Right renal cortex interstitium (tissue), 3 donors: ENCODE measurements around the gene B4GALNT2. TPM values are rescaled to one million over a fixed set of nuclear protein-coding genes. Genes with fewer than 3 reads are reported as not detected.
"Not testable (repeated sequence)": the region's sequence is repeated elsewhere in the genome, so short reads cannot be mapped to it uniquely, and the experiment has no call there.

ENCODE experiments used
- DNase-seq, 3 donors: peaks; one replicate each; pipeline ENCODE4 v3.0.0-alpha.2; 2013; ENCODE audit warnings: low read depth in 3 of 3, low spot score in 2 of 3
- polyA plus RNA-seq, 3 donors: library from polyadenylated mRNA; unstranded; fragments of 120-200 nt; gene quantifications; one replicate each; pipeline ENCODE4 v1.2.1, GENCODE V29; 2013; ENCODE audit not compliant: insufficient read length in 3 of 3

The B4GALNT2 gene, protein sequence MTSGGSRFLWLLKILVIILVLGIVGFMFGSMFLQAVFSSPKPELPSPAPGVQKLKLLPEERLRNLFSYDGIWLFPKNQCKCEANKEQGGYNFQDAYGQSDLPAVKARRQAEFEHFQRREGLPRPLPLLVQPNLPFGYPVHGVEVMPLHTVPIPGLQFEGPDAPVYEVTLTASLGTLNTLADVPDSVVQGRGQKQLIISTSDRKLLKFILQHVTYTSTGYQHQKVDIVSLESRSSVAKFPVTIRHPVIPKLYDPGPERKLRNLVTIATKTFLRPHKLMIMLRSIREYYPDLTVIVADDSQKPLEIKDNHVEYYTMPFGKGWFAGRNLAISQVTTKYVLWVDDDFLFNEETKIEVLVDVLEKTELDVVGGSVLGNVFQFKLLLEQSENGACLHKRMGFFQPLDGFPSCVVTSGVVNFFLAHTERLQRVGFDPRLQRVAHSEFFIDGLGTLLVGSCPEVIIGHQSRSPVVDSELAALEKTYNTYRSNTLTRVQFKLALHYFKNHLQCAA
- polyA plus RNA-seq = 1 to 10 TPM in 1 of 3 donors, under 1 TPM in 2; 0.50 to 1.9 (median 0.79) TPM

GRCh38 chr17:49132699-49133364 lies at the start of gene B4GALNT2:
TSS of gene B4GALNT2 (plus strand) at chr17:49132769. CDS start at chr17:49132793, 24 bp downstream.
- peak in 1 of 3 donors; percentile 15 for DNase-seq

GRCh38 chr17:49085046-49085445 lies 47.5 kb upstream of the B4GALNT2 start:
- not testable (repeated sequence) for DNase-seq

- DNase-seq = no peak
These were observed 46.8 kb upstream of the B4GALNT2 start for GRCh38 chr17:49085565-49086315.

- no peak for DNase-seq
These were observed 46.3 kb upstream of the B4GALNT2 start for GRCh38 chr17:49086316-49086605.

DNA sequence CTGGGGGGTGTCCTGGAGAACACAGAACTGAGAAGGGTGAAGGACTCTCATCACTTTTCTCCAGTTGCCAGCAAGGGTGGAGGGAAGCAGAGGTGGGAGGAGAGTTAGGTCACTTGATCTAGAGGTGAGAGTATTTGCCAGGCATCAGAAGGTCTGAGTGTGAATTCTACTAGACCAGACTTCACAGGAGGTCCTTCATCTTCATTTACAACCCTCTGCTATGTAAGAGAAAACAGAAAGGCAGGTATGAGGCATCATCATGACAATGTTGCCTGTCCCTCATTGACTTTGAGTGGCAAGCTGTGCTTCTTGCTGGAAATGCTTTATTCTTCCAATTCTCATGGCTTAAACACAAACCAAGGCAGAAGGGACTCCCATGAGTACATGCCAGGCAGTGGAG lies 45.9 kb upstream of the B4GALNT2 start:
- no peak for DNase-seq

- DNase-seq = no peak
These were observed 43.5 kb upstream of the B4GALNT2 start for GRCh38 chr17:49089094-49089493.

GRCh38 chr17:49090878-49091594 lies 41.5 kb upstream of the B4GALNT2 start:
- no peak for DNase-seq

DNA sequence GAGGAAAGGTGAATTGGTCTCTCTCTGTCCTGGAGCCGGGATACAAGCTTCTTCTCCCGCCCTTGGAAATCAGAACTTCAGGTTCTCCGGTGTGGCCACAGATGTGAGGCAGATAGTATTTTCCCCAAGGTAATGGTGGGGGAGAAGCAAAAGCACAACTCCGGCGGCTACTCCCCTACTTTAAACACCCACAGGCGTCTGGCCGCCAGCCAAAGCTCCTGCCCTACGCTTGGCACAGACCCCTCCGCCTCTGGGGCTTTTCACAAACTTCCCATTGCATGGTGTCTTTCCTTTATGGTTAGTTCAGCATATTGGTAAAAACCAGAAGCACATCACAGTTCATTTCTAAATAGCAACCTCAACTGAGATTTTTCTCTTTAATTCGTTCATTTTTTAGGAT lies 39.4 kb upstream of the B4GALNT2 start:
- no peak for DNase-seq

GRCh38 chr17:49100601-49101000 lies 32.0 kb upstream of the B4GALNT2 start:
- no peak for DNase-seq

- DNase-seq = no peak
These were observed 31.5 kb upstream of the B4GALNT2 start for GRCh38 chr17:49101054-49101534.

- DNase-seq = not testable (repeated sequence)
These were observed 29.2 kb upstream of the B4GALNT2 start for GRCh38 chr17:49103360-49103759.

DNA sequence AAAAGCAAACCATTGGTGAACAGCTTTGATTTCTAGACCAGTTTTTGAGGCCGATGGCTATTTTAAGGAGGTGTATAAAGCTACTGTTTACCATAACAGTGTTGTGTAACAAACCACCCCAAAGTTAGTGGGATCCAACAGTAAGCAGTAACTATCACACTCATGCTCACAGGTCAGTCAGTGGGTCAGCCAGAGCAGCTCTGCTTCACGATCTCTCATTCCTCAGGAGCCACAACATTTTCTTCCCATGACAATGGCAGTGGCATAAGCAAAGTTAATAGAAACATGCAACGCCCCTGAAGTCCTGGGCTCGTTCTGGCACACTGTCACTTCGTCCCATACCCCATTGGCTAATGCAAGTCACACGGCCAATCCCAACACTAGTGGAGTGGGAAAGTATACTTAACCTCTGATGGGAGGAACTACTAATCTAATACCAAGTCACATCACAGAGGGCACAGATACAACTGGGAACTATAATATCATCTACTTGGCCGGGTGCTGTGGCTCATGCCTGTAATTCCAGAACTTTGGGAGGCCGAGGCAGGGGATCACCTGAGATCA lies 28.0 kb upstream of the B4GALNT2 start:
- no peak for DNase-seq

- no peak for DNase-seq
These were observed 26.0 kb upstream of the B4GALNT2 start for GRCh38 chr17:49106321-49107210.

- DNase-seq = no peak
These were observed 25.4 kb upstream of the B4GALNT2 start for GRCh38 chr17:49107211-49107557.

GRCh38 chr17:49108318-49108717 lies 24.3 kb upstream of the B4GALNT2 start:
- no peak for DNase-seq

DNA sequence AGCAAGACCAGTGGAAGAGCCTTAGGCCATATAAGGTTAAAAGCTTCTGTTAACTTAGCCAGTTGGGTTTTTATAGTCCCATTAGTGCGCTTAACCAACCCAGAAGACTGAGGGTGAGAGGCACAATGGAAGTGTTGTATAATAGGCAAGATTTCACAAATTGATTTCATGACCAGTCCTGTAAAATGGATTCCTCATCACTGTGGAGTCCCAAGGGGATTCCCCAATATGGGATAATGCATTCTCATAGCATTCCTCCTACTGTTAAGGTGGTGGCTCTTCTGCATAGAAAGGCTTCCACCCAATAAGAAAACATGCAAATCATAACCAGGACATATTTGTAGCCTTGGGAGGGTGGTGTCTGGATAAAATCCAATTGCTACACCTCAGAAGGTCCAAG lies 22.1 kb upstream of the B4GALNT2 start:
- no peak for DNase-seq

DNA sequence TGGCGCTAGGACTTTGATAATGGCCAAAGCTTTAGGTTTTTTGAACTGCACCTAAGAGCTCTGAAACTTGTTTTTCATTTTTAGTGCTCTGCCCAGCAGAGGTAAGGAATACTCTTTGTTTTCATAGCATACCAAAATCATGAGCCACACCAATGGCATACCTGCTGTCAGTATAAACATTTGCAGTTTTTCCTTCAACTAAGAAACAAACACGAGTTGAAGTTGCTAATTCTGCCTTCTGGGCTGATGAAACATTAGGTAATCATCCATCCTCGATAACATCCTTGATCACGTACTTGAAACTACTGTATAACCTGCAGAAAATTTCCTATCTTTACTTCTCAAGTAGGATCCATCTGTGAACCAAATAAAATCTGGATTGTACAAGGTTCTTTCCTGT lies 20.6 kb upstream of the B4GALNT2 start:
- no peak for DNase-seq

GRCh38 chr17:49112936-49113335 lies 19.6 kb upstream of the B4GALNT2 start:
- no peak for DNase-seq

DNA sequence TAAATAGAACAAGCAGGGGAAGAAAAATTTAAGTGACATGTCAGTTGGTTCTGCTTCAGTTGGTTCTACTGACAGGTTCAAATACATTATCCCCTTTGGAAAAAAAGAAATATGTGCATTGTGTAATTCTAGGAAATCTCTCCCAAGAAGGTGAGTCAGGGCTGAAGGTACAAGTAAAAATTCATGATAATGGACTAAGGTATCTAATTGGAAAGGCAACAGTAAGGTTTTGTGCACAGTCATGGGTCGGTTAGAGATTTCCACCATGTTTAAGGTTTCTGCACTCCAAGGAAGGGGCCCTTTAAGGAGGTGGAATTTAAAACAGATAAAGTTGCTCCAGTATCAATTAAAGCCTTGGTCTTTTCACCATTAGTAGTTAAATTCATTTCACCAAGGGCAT lies 17.9 kb upstream of the B4GALNT2 start:
- no peak for DNase-seq
